IPS-NIHi11 (cell line): ENCODE results near the gene SLC26A4.
"Not testable (repeated sequence)": the region's sequence is repeated elsewhere in the genome, so short reads cannot be mapped to it uniquely, and the experiment has no call there.

Experiments used
- DNase-seq: peaks from one replicate; pipeline ENCODE4 v3.0.0; 2012; ENCODE audit warnings: mixed read lengths, low spot score

Gene SLC26A4

DNA sequence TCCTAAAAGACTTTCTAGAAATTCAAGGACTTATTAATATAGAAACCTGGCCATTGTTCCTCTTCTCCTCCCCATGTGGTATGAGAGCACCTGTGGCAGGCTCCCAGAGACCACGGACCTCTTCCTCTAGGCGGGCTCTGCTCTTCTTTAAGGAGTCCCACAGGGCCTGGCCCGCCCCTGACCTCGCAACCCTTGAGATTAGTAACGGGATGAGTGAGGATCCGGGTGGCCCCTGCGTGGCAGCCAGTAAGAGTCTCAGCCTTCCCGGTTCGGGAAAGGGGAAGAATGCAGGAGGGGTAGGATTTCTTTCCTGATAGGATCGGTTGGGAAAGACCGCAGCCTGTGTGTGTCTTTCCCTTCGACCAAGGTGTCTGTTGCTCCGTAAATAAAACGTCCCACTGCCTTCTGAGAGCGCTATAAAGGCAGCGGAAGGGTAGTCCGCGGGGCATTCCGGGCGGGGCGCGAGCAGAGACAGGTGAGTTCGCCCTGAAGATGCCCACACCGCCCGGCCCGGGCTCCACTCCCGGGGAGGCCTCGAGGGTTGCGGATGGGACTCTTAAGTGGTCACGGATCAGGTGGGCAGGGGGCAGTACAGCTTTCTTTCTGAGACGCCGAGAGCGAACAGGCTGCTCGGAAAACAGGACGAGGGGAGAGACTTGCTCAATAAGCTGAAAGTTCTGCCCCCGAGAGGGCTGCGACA lies at the start of gene SLC26A4:
Gene SLC26A4, plus strand, starts transcription at position 448 of the 700 bp plus-strand sequence. CDS start 814 bp downstream, outside the sequence.
- peak; percentile 12 for DNase-seq

DNA sequence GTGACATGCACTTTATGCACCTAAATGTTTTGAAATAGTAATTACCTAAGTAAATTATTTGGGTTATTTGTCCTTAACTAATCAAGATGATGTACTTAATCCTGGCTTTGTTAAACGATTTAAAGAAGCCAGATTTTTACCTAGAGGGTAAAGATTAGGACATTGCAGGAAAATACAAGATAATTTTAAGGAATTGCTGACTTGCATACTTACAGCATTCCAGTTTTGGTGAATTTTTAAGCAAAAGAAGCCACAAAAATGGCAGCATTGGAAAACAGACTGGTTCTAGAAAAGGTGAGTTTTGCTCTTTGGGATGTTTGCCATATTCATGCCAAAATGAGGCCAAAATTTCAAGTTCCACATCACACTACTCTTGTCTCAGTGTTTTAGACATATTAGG lies 47.2 kb upstream of the SLC26A4 start:
- DNase-seq = no peak

DNA sequence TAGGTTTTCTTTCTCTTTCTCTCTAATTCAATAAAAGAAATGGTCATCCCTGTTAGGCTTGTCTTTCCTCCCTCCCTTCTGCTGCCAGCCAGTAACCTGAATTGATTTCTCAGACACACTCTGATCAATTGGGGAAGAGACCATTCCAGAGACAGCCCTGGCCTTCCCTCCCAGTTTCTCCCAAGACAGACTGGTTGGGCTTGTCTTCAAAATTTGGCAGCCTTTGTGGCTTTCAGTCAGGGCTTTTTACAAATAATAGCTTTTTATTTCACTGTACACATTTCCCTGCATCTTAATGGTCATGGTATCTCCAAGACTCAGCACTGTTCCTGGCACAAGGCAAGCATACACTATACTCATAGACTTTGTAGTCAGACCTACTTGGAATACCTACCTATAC lies 46.7 kb upstream of the SLC26A4 start:
- no peak for DNase-seq

DNA sequence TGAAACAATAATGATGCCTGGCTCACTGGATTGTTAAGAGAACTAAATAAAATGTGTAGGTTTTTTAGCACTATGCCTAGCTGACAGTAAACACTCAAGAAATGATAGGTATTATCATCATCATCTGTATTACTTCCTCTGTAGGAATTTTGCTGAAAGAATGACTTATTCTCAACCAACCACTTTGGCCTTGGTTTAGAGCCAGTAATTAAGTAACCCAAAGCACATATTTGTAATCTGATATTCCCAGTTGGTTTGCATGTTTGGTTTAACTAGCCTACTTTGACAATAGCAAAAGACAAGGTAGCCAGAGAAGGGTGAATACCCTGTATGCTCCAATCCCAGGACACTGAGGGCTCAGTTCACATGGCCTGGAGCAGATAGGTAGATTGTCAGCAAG lies 46.2 kb upstream of the SLC26A4 start:
- no peak for DNase-seq

GRCh38 chr7:107615910-107616680 lies 44.5 kb upstream of the SLC26A4 start:
- no peak for DNase-seq

DNA sequence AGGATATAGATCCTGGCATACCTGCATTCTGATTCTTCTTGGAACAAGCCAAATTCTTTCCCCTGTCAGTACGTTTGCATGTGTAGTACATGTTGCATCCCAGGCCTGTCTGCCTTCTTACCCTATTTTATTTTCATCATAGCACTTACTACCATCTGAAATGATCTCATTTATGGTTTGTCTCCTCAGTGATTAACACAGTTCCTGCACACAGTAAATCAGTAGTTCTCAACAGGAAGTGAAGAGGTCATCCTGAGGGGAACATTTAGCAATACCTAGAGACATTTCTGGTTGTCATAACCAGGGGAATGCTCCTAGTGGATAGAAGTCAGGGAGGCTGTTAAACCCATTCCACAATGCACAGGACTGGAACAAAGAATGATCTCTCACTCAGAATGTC lies 38.2 kb upstream of the SLC26A4 start:
- no peak for DNase-seq

GRCh38 chr7:107622894-107623293 lies 37.7 kb upstream of the SLC26A4 start:
- DNase-seq = no peak

DNA sequence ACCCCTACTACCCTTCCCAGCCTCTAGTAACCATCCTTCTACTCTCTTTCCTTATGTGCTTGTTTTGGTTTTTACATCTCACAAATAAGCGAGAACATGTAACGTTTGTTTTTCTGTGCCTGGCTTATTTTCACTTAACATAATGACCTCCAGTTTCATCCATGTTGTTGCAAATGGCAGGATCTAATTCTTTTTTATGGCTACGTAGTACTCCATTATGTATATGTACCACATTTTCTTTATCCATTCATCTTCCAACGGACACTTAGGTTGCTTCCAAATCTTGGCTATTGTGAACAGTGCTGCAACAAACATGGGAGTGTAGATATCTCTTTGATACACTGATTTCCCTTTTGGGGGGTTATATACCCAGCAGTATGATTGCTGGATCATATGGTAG lies 33.6 kb upstream of the SLC26A4 start:
- no peak for DNase-seq

- no peak for DNase-seq
Measured at GRCh38 chr7:107628461-107629064, 32.1 kb upstream of the SLC26A4 start.

DNA sequence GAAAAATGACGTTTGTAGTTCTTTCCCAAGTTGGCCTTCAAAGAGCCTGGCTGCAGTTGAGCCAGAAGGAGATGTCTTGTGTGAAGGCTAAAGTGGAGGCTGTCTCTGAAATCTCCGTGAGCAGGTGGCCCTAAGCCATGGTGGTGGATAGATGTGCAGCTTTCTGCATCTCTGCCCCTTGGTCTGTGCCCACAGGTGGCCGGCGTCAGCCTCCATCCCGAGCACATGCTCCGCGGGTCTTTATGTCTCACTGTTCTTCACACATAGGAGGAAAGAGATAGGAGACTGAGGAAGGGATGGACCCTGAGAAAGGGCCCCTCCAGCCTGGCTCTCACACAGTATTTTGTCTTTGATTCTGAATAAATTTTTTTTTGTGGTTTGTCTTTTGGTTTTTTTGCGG lies 30.3 kb upstream of the SLC26A4 start:
- DNase-seq = no peak

GRCh38 chr7:107631588-107632491 lies 28.8 kb upstream of the SLC26A4 start:
- DNase-seq = no peak

GRCh38 chr7:107632492-107632865 lies 28.1 kb upstream of the SLC26A4 start:
- no peak for DNase-seq

GRCh38 chr7:107638594-107638993 lies 22.0 kb upstream of the SLC26A4 start:
- DNase-seq = no peak

GRCh38 chr7:107639070-107639469 lies 21.6 kb upstream of the SLC26A4 start:
- DNase-seq = not testable (repeated sequence)

DNA sequence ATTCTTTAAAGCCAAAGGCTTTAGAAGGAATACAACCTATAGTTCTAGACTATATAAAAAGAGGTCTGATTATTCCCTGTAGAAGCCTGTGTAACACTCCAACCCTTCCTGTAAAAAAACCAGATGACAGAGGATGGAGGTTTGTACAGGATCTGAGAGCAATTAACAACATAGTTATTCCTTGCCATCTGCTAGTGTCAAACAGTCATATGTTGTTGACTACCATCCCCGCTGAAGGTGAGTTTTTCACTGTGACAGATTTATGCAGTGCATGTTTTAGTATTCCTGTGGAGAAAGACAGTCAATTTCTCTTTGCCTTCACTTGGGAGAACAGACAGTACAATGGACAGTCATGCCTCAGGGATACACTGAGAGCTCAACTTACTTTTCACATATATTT lies 19.0 kb upstream of the SLC26A4 start:
- DNase-seq = no peak

- no peak for DNase-seq
Measured at GRCh38 chr7:107642501-107642900, 18.1 kb upstream of the SLC26A4 start.

DNA sequence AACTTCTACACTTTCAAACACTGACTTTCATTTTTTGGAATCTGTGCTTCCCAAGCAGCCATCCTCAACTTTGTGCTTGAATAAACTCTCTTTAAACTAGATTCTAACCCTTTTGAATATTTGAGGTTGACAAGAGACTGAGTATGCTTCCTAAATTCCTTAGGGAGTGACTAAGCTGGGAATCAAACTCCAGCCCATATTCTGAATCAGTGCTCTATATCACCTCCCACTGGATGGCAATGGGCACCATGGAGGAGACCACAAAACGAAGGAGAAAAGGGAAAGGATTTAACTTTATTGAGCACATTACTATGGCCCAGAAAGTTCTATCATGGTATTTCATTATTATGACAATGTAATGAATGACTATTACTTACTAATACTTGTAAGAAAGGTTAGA lies 17.2 kb upstream of the SLC26A4 start:
- DNase-seq = no peak

DNA sequence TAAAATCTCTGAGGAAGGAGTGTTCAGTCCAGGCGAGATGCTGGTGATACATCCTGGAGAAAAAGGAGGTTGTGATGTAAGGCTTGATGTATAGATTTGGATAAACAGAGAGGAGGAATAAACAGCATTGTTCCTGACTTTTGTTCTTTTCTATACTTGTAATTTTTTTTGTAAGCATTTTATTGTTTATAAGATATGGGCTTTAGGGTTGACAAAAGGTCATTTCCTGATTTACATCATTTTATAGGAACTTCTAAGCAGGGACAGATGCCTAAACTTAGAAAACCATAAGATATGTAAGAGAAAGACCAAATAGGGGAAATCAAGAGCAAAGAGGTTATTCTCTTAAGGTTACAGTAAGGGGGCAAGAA lies 16.7 kb upstream of the SLC26A4 start:
- DNase-seq = no peak

GRCh38 chr7:107644309-107644974 lies 16.2 kb upstream of the SLC26A4 start:
- no peak for DNase-seq

- no peak for DNase-seq
Measured at GRCh38 chr7:107652642-107653041, 8.0 kb upstream of the SLC26A4 start.

GRCh38 chr7:107658467-107658866 lies 2.2 kb upstream of the SLC26A4 start:
- DNase-seq = no peak

- DNase-seq = no peak
Measured at GRCh38 chr7:107659666-107660065, 962 bp upstream of the SLC26A4 start.
